Left ventricle myocardium inferior (tissue), 1 donor: ENCODE measurements around the gene MXI1. TPM values are rescaled to one million over a fixed set of nuclear protein-coding genes. Genes with fewer than 3 reads are reported as not detected.

Experiments
- DNase-seq: peaks from one replicate; pipeline ENCODE4 v3.0.0-alpha.2; 2020
- H3K27ac ChIP-seq: fragments of 200-600 bp; replicated peaks from 2 replicates; pipeline ENCODE4 v1.8.0; 2021
- H3K27me3 ChIP-seq: fragments of 200-600 bp; 2 replicates; pipeline ENCODE4 v1.8.0; 2021; ENCODE audit warnings: low read depth
- H3K36me3 ChIP-seq: fragments of 200-600 bp; 2 replicates; pipeline ENCODE4 v1.8.0; 2021
- H3K4me1 ChIP-seq: fragments of 200-600 bp; 2 replicates; pipeline ENCODE4 v1.8.0; 2021
- H3K4me3 ChIP-seq: fragments of 200-600 bp; 2 replicates; pipeline ENCODE4 v1.8.0; 2021; ENCODE audit warnings: mild to moderate bottlenecking, moderate library complexity
- H3K9me3 ChIP-seq: fragments of 200-600 bp; replicated peaks from 2 replicates; pipeline ENCODE4 v1.8.0; 2021
- CTCF ChIP-seq: fragments of 200-600 bp; IDR thresholded peaks from 2 replicates; pipeline ENCODE4 v1.8.0; 2021; ENCODE audit warnings: antibody characterized with exemption, mild to moderate bottlenecking, borderline replicate concordance
- intact Hi-C: fragments of 100-400 bp; cut with micrococcal nuclease; formaldehyde crosslinking; loops from one replicate; pipeline ENCODE4 v1.11.0; 2022
- total RNA-seq: library from RNA; stranded (reverse); fragmentation: NEBNext Ultra II Directional; extraction: Animal tissue kit (Norgen Biotek cat#: 25700); gene quantifications from one replicate; pipeline ENCODE4 v1.2.1, GENCODE V29; 2021
- donor health status: DM: no; HTN: yes; CAD: no; lungs with severe emphysema.

MXI1 gene
- total RNA-seq, 1 donor from 2014 or later = 60.0 TPM

GRCh38 chr10:110169586-110169985 lies 37.8 kb upstream of the MXI1 start:
- peaks cover 32% of the 10 kb centered on the region for H3K4me1 ChIP-seq
- no peaks in the 10 kb centered on the region for H3K9me3 ChIP-seq
- no peak overlapping the region for H3K4me3 ChIP-seq
- intact Hi-C loops = no loop called here
- no peak for TF ChIP-seq CTCF
- H3K36me3 ChIP-seq = no peaks in the 10 kb centered on the region
- peaks cover 37% of the 10 kb centered on the region for H3K27me3 ChIP-seq
- peak overlapping the region; percentile 82 for H3K27ac ChIP-seq
- no peak for DNase-seq

- H3K4me1 ChIP-seq = peaks cover 38% of the 10 kb centered on the region
- peak overlapping the region; percentile 22 for H3K4me3 ChIP-seq
- no peaks in the 10 kb centered on the region for H3K36me3 ChIP-seq
- no peak for DNase-seq
- intact Hi-C loops = no loop called here
- H3K27ac ChIP-seq = peak overlapping the region; percentile 82
- no peaks in the 10 kb centered on the region for H3K9me3 ChIP-seq
- TF ChIP-seq CTCF = no peak
- H3K27me3 ChIP-seq = peaks cover 37% of the 10 kb centered on the region
These were observed 37.0 kb upstream of the MXI1 start for GRCh38 chr10:110170142-110170971.

- H3K27me3 ChIP-seq = peaks cover 34% of the 10 kb centered on the region
- no peak for TF ChIP-seq CTCF
- no peaks in the 10 kb centered on the region for H3K9me3 ChIP-seq
- peaks cover 44% of the 10 kb centered on the region for H3K4me1 ChIP-seq
- intact Hi-C loops = no loop called here
- no peak for DNase-seq
- no peaks in the 10 kb centered on the region for H3K36me3 ChIP-seq
- H3K27ac ChIP-seq = peak overlapping the region; percentile 82
- H3K4me3 ChIP-seq = peak overlapping the region; percentile 9
These were observed 36.4 kb upstream of the MXI1 start for GRCh38 chr10:110171032-110171431.

- Histone ChIP-seq H3K36me3 (no peaks in the 10 kb centered on the region), H3K4me3 (no peak overlapping the region), H3K27ac (peak overlapping the region; percentile 82), H3K4me1 (peaks cover 55% of the 10 kb centered on the region), H3K9me3 (no peaks in the 10 kb centered on the region), H3K27me3 (peaks cover 25% of the 10 kb centered on the region)
- intact Hi-C loops = no loop called here
- no peak for DNase-seq
- no peak for TF ChIP-seq CTCF
These were observed 35.2 kb upstream of the MXI1 start for GRCh38 chr10:110172155-110172554.

- Histone ChIP-seq H3K27ac (no peak overlapping the region), H3K4me3 (no peak overlapping the region), H3K27me3 (peaks cover 6% of the 10 kb centered on the region), H3K9me3 (no peaks in the 10 kb centered on the region), H3K4me1 (peaks cover 40% of the 10 kb centered on the region), H3K36me3 (no peaks in the 10 kb centered on the region)
- intact Hi-C loops = no loop called here
- TF ChIP-seq CTCF = no peak
- DNase-seq = no peak
These were observed 33.2 kb upstream of the MXI1 start for GRCh38 chr10:110174201-110174600.
